Upper lobe of left lung (tissue), 4 donors: Measurements from ENCODE around the gene STN1.

Source experiments
- CTCF ChIP-seq, 6 experiments: fragments of 450-650 bp in 4 of 6; fragments of 200-600 bp in 2 of 6; sonication (generic) in 2 of 6; IDR thresholded peaks; one replicate each; pipeline ENCODE4 v1.5.1; 2016 to 2019; ENCODE audit warnings: antibody characterized with exemption in 6 of 6
- POLR2A ChIP-seq, 4 donors: fragments of 450-650 bp; IDR thresholded peaks; one replicate each; pipeline ENCODE4 v1.5.1; 2016 to 2017; ENCODE audit warnings: antibody characterized with exemption in 4 of 4, mild to moderate bottlenecking in 2 of 4

- TF ChIP-seq CTCF (IDR thresholded peaks at IDR 0.05), result no peak
- TF ChIP-seq POLR2A (IDR thresholded peaks at IDR 0.05), result no peak
These were observed 85.2 kb downstream of the STN1 start for GRCh38 chr10:103832806-103833205.
